ENCODE data around the gene SLC1A1. TPM values are rescaled to one million over a fixed set of nuclear protein-coding genes. Genes with fewer than 3 reads are reported as not detected.

The SLC1A1 gene
- total RNA-seq, 2 experiments from 2014 or later: not detected

GRCh38 chr9:4489562-4489918 lies 728 bp upstream of the SLC1A1 start:
- ChIA-PET CTCF (ENCODE audit: unreplicated experiment) (no interaction called here), POLR2A (no interaction called here)
- Histone ChIP-seq H3K9me2 (ENCODE audit: insufficient read depth, low read length) (no peaks in the 10 kb centered on the region), H3K79me2 (ENCODE audit: insufficient read depth, low read depth, low read length) (no peaks in the 10 kb centered on the region), H3K4me1 (ENCODE audit: insufficient read depth, low read length, poor library complexity, severe bottlenecking) (no peaks in the 10 kb centered on the region), H3K4me2 (ENCODE audit: low read length) (no peak overlapping the region), H2AFZ (ENCODE audit: low read length) (no peak overlapping the region), H3K27ac (ENCODE audit: low read depth, low read length, poor library complexity, severe bottlenecking) (no peak overlapping the region), H3K9me3 (ENCODE audit: low read length) (no peaks in the 10 kb centered on the region), H3K4me3 (ENCODE audit: low read depth, low read length, poor library complexity, severe bottlenecking) (no peak overlapping the region), H3K36me3 (ENCODE audit: insufficient read depth, low read length) (no peaks in the 10 kb centered on the region), H4K20me1 (ENCODE audit: insufficient read depth, low read length) (no peaks in the 10 kb centered on the region)
- no TSS peak for BruUV-seq (replicated peaks)
- intact Hi-C loops (cut with micrococcal nuclease; ENCODE audit: unreplicated experiment): no loop called here
- TF ChIP-seq EZH2phosphoT487 (IDR thresholded peaks at IDR 0.05; ENCODE audit: borderline replicate concordance, low read depth, low read length): no peak
- no peak for TF ChIP-seq CTCF (conservative IDR thresholded peaks at IDR 0.05; ENCODE audit: low read length)
- no peak for DNase-seq (ENCODE audit: low spot score)

- H3K4me1 ChIP-seq (ENCODE audit: insufficient read depth, low read length, poor library complexity, severe bottlenecking): no peaks in the 10 kb centered on the region
- no peaks in the 10 kb centered on the region for H3K79me2 ChIP-seq (ENCODE audit: insufficient read depth, low read depth, low read length)
- ChIA-PET POLR2A (interaction anchor here (0.6 to 1.3 kb wide), 2 partner anchors 10 to 1446 kb away, joined by 3 read pairs; no protein-coding TSS in a partner anchor), CTCF (ENCODE audit: unreplicated experiment) (no interaction called here)
- no peaks in the 10 kb centered on the region for H3K9me3 ChIP-seq (ENCODE audit: low read length)
- H3K4me3 ChIP-seq (ENCODE audit: low read depth, low read length, poor library complexity, severe bottlenecking): no peak overlapping the region
- BruUV-seq (replicated peaks): no TSS peak
- DNase-seq (ENCODE audit: low spot score): no peak
- no peak for TF ChIP-seq EZH2phosphoT487 (IDR thresholded peaks at IDR 0.05; ENCODE audit: borderline replicate concordance, low read depth, low read length)
- no peak for TF ChIP-seq CTCF (conservative IDR thresholded peaks at IDR 0.05; ENCODE audit: low read length)
- intact Hi-C loops (cut with micrococcal nuclease; ENCODE audit: unreplicated experiment): no loop called here
- H2AFZ ChIP-seq (ENCODE audit: low read length): no peak overlapping the region
- no peak overlapping the region for H3K4me2 ChIP-seq (ENCODE audit: low read length)
- H3K9me2 ChIP-seq (ENCODE audit: insufficient read depth, low read length): no peaks in the 10 kb centered on the region
- no peaks in the 10 kb centered on the region for H4K20me1 ChIP-seq (ENCODE audit: insufficient read depth, low read length)
- no peaks in the 10 kb centered on the region for H3K36me3 ChIP-seq (ENCODE audit: insufficient read depth, low read length)
- H3K27ac ChIP-seq (ENCODE audit: low read depth, low read length, poor library complexity, severe bottlenecking): no peak overlapping the region
These were observed 697 bp downstream of the SLC1A1 start for GRCh38 chr9:4490705-4491625.

GRCh38 chr9:4491626-4491975 lies 1.3 kb downstream of the SLC1A1 start:
- TF ChIP-seq EZH2phosphoT487 (IDR thresholded peaks at IDR 0.05; ENCODE audit: borderline replicate concordance, low read depth, low read length) (no peak), CTCF (conservative IDR thresholded peaks at IDR 0.05; ENCODE audit: low read length) (no peak)
- BruUV-seq (replicated peaks): no TSS peak
- H3K4me1 ChIP-seq (ENCODE audit: insufficient read depth, low read length, poor library complexity, severe bottlenecking): no peaks in the 10 kb centered on the region

More at GRCh38 chr9:4491626-4491975, 1.3 kb downstream of the SLC1A1 start:
- Histone ChIP-seq H2AFZ (ENCODE audit: low read length) (no peak overlapping the region), H3K9me2 (ENCODE audit: insufficient read depth, low read length) (no peaks in the 10 kb centered on the region), H3K4me2 (ENCODE audit: low read length) (no peak overlapping the region), H3K9me3 (ENCODE audit: low read length) (no peaks in the 10 kb centered on the region), H3K36me3 (ENCODE audit: insufficient read depth, low read length) (no peaks in the 10 kb centered on the region), H3K4me3 (ENCODE audit: low read depth, low read length, poor library complexity, severe bottlenecking) (no peak overlapping the region), H3K79me2 (ENCODE audit: insufficient read depth, low read depth, low read length) (no peaks in the 10 kb centered on the region), H3K27ac (ENCODE audit: low read depth, low read length, poor library complexity, severe bottlenecking) (no peak overlapping the region), H4K20me1 (ENCODE audit: insufficient read depth, low read length) (no peaks in the 10 kb centered on the region)
- ChIA-PET CTCF (ENCODE audit: unreplicated experiment) (no interaction called here), POLR2A (interaction anchor here (0.6 to 1.3 kb wide), 2 partner anchors 9 to 1447 kb away, joined by 3 read pairs; no protein-coding TSS in a partner anchor)
- intact Hi-C loops (cut with micrococcal nuclease; ENCODE audit: unreplicated experiment): no loop called here
- DNase-seq (ENCODE audit: low spot score): no peak
